T-helper 1 cell treated with Interleukin-12 subunit alpha and Interleukin-12 subunit beta and Interleukin-4 antibody, amounts not matched to agents 30 μg/mL and 1 μg/mL, for 36 hours (primary cell): ENCODE measurements around the gene BRD4.

Source experiments
- H3K27ac Mint-ChIP-seq: one replicate; pipeline ENCODE4 v1.8.0; 2021; ENCODE audit warnings: mild to moderate bottlenecking, mixed read lengths
- H3K27me3 Mint-ChIP-seq: one replicate; pipeline ENCODE4 v1.8.0; 2021; ENCODE audit warnings: low read depth, mixed read lengths
- H3K36me3 Mint-ChIP-seq: one replicate; pipeline ENCODE4 v1.8.0; 2021; ENCODE audit warnings: low read depth, mixed read lengths
- H3K4me1 Mint-ChIP-seq: one replicate; pipeline ENCODE4 v1.8.0; 2021; ENCODE audit warnings: low read depth, mixed read lengths
- H3K4me3 Mint-ChIP-seq: one replicate; pipeline ENCODE4 v1.8.0; 2021; ENCODE audit warnings: mild to moderate bottlenecking, moderate library complexity, mixed read lengths
- H3K9me3 Mint-ChIP-seq: one replicate; pipeline ENCODE4 v1.8.0; 2021; ENCODE audit warnings: mixed read lengths

BRD4 gene

DNA sequence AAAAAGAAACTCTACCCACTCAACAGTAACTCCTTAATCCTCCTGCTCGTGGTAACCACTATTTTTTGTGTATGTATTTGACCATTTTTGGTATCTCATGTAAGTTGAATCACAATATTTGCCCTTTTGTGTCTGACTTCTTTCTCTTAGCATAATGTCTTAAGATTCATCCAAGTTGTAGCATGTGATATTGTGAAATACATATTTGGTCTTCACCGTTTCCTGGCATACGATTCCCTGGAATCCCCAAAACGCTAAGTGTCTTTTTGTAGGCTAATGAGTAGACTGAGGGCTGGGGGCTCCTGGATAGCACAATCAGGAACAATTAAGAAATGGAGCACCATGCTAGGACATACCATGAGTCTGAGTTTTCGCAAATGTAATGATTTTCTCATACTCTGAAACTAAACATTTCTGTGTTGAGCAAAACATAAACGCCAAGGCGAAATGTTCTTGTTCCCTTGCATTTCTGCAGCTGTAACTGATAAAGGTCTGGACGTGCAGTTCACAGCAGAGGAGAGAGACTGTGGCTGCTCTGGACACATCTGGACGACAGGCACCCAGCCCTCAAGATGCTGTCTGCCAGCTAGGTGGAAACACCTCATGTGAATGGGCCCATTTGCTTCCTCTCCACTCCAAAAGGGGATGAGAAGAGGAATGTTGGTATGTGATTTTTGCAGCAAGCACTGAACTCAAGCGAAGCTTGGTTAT, 38.4 kb downstream of the BRD4 start:
- peaks cover 5% of the 10 kb centered on the region for H3K36me3 Mint-ChIP-seq
- no peaks in the 10 kb centered on the region for H3K27me3 Mint-ChIP-seq
- H3K4me1 Mint-ChIP-seq = peaks cover 77% of the 10 kb centered on the region
- no peaks in the 10 kb centered on the region for H3K9me3 Mint-ChIP-seq
- H3K4me3 Mint-ChIP-seq = peak overlapping the region; percentile 32
- H3K27ac Mint-ChIP-seq = no peak overlapping the region

DNA sequence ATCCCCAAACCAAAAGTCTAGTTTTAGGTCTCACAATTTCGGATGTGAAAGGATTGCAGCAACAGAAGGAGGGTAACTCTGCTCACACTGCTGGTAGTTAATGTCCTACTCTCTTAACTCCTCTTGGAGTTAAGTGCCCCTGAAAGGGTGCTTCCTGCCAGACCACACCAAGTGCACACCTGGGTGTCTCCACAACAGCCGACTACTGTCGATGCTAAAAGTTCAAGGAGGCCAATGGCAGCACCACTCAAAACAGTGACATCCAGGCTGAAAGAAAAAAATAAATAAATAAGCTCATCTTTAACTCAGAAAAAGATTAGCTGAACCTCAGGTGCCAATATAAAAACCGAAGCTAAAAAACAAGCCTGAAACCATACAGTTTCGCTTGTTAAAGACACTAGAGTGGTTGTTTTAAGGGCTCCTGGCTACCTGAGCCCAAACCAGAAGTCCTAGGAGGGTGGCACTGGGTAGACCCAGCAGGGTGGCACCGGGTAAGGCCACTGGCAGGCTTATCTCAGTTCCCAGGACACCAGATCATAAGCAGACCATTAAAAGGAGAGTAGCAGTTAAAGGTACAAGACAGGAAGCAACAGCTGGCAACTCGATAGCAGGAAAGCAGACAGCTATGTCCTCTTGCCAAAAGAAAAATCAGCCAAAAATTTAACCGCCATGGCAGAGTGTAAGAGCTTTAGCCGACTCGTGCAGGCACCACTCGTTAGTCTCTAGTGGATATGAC, 39.3 kb downstream of the BRD4 start:
- peaks cover 5% of the 10 kb centered on the region for H3K36me3 Mint-ChIP-seq
- no peaks in the 10 kb centered on the region for H3K27me3 Mint-ChIP-seq
- H3K27ac Mint-ChIP-seq = peak overlapping the region; percentile 85
- peaks cover 81% of the 10 kb centered on the region for H3K4me1 Mint-ChIP-seq
- H3K9me3 Mint-ChIP-seq = no peaks in the 10 kb centered on the region
- H3K4me3 Mint-ChIP-seq = peak overlapping the region; percentile 59

DNA sequence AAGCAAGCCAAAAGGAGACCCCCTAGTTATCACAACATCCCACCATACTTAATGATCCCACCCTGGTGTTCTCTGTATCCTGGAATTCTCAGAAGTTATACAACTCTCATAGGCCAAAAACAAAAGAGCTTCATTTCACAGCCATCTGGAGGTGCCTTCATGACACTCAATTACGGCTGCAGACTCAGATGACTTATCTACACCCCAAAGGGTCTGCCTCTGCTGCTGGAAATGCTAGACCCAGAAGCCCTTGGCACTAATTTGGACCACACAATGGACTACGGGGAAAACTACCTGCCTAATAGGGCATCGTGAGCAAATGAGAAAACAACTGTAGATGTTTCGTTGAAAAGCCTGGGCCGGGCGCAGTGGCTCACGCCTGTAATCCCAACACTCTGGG, 40.2 kb downstream of the BRD4 start:
- no peaks in the 10 kb centered on the region for H3K9me3 Mint-ChIP-seq
- no peak overlapping the region for H3K27ac Mint-ChIP-seq
- peaks cover 80% of the 10 kb centered on the region for H3K4me1 Mint-ChIP-seq
- no peaks in the 10 kb centered on the region for H3K27me3 Mint-ChIP-seq
- no peak overlapping the region for H3K4me3 Mint-ChIP-seq
- H3K36me3 Mint-ChIP-seq = peaks cover 5% of the 10 kb centered on the region

DNA sequence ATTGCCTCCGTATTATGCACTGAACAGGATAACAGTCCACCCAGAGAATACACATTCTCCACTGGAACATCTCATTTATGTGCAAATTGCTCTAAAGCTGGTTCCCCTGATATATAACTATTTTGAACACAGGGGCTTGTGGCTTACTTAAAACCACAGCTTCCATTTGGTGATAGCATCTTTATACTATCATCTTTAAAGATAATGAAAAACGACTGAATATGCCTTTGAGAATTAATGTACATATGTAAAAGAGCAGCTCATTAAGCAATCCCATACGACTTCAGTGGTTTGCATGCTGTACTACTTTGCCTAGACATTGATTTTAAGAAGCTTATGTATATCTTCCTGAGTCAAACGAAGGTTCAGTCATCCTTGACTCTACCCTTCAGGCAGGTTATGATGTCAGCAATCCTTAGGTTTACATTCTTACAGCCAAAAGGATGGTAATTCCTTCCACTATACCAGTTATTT, 40.8 kb downstream of the BRD4 start:
- Mint-ChIP-seq H3K4me3 (no peak overlapping the region), H3K4me1 (peaks cover 79% of the 10 kb centered on the region), H3K27ac (no peak overlapping the region), H3K9me3 (no peaks in the 10 kb centered on the region), H3K27me3 (no peaks in the 10 kb centered on the region), H3K36me3 (peaks cover 2% of the 10 kb centered on the region)

DNA sequence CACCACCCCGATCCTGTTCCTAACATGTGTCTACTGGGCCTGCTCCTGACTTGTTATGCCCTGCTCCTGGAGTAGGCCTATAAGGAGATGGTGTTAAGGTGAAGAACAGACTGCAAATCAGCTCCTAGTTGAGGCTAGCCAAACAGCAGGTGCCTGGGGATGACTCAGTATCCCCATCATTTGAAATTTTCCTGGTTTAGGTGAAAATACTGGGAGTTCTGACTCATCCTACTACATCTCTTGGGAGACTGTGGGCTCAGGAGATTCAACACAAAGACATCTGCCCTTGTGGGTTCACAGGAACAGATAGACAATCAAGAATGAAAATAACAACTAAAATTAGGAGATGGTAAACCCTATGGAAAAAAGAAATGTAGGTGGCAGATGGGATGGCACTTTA, 41.2 kb downstream of the BRD4 start:
- H3K36me3 Mint-ChIP-seq = no peaks in the 10 kb centered on the region
- H3K27me3 Mint-ChIP-seq = no peaks in the 10 kb centered on the region
- H3K27ac Mint-ChIP-seq = peak overlapping the region; percentile 9
- no peak overlapping the region for H3K4me3 Mint-ChIP-seq
- no peaks in the 10 kb centered on the region for H3K9me3 Mint-ChIP-seq
- peaks cover 78% of the 10 kb centered on the region for H3K4me1 Mint-ChIP-seq

DNA sequence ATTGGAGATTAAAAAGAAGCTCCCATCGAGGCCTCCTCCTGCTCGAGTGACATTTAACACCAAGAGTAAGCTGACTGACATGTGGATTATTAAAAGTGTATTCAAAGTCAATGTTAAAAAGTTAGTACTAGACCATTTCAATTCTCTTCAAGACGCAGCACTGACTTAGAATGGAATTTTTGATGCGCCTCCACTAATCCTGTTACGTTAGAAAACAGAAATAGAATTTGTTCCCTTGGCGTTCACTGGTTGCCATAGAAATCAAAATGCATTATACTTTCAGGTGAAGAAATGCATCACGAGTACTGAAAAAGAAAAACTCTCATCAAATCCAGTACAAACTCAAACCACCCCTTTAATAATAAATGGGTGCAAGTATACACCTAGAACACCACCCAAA, 42.2 kb downstream of the BRD4 start:
- H3K27ac Mint-ChIP-seq = no peak overlapping the region
- no peaks in the 10 kb centered on the region for H3K9me3 Mint-ChIP-seq
- no peaks in the 10 kb centered on the region for H3K36me3 Mint-ChIP-seq
- H3K4me3 Mint-ChIP-seq = no peak overlapping the region
- H3K27me3 Mint-ChIP-seq = no peaks in the 10 kb centered on the region
- H3K4me1 Mint-ChIP-seq = peaks cover 79% of the 10 kb centered on the region

DNA sequence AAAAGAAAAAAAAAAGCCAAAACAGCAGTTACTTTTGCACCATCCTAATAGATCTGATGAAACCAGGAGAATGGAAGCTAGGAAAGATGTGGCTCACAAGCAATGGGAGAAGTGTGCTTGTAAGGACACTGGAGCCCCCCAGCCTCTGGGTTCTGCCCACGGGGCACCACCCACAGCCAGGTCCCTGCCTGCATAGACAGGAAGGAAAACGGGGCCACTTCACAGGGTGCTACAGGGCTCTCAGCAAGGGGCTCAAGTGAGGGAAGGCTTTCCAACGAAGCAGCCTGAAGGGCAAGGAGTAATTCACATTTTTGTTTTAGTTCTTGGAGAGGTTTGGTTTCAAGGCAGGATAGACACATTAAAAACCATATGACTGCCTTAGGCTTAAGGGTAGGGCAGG, 42.7 kb downstream of the BRD4 start:
- H3K27ac Mint-ChIP-seq = peak overlapping the region; percentile 49
- H3K4me3 Mint-ChIP-seq = no peak overlapping the region
- H3K9me3 Mint-ChIP-seq = no peaks in the 10 kb centered on the region
- H3K36me3 Mint-ChIP-seq = no peaks in the 10 kb centered on the region
- peaks cover 81% of the 10 kb centered on the region for H3K4me1 Mint-ChIP-seq
- no peaks in the 10 kb centered on the region for H3K27me3 Mint-ChIP-seq

DNA sequence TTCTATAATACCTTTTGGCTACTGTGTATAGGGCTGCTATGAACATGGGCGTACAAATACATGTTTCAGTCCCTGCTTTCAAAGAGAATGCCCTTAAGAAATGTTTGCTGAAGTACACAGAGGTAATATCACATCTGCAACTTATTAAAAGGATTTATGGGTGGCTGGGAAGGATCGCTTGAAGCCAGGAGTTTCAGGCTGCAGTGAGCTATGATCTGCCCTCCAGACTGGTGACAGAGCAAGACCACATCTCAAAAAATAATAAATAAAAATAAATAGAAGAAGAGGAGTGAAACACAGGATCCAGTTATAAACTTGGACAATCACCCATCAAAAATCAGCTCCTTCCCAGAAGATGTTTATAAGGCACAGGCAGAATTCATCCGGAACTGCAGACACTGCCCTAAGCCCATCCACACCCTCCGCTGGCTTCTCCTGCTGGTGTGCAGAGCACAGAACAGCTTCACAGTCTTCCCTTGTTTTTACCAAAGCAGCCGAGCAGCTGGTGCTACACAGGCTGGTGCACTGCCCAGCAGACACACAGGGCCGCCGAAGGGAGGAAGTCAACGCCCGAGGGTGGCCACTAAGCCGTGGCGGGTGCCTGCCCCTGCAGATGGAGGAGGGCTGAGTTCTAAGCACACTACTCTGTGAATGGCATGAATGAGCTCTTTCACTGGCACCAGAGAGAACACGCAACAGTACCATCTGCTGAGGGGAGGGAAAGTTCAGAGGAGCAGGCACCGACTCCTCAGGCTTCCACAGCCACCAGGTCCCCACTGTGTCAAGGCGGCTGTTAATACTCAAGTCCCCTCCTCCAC, 44.0 kb downstream of the BRD4 start:
- H3K4me1 Mint-ChIP-seq = peaks cover 82% of the 10 kb centered on the region
- H3K27ac Mint-ChIP-seq = no peak overlapping the region
- H3K9me3 Mint-ChIP-seq = no peaks in the 10 kb centered on the region
- no peaks in the 10 kb centered on the region for H3K27me3 Mint-ChIP-seq
- H3K36me3 Mint-ChIP-seq = no peaks in the 10 kb centered on the region
- H3K4me3 Mint-ChIP-seq = no peak overlapping the region

DNA sequence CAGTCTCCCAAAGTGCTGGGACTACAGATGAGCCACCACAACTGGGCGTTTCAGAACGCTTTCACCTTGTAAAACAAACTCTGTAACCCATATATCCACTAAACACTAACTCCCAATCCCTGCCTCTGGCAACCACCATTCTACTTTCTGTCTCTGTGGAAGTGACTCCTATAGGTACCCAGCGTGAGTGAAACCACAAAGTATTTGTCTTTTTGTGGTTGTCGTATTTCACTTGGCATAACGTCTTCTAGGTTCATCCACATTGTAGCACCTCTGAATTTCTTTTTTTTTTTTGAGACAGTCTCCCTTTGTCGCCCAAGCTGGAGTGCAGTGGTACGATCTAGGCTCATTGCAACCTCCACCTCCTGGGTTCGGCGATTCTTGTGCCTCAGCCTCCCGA, 44.8 kb downstream of the BRD4 start:
- no peaks in the 10 kb centered on the region for H3K9me3 Mint-ChIP-seq
- no peaks in the 10 kb centered on the region for H3K27me3 Mint-ChIP-seq
- peak overlapping the region; percentile 11 for H3K4me3 Mint-ChIP-seq
- H3K27ac Mint-ChIP-seq = no peak overlapping the region
- H3K36me3 Mint-ChIP-seq = no peaks in the 10 kb centered on the region
- H3K4me1 Mint-ChIP-seq = peaks cover 80% of the 10 kb centered on the region

DNA sequence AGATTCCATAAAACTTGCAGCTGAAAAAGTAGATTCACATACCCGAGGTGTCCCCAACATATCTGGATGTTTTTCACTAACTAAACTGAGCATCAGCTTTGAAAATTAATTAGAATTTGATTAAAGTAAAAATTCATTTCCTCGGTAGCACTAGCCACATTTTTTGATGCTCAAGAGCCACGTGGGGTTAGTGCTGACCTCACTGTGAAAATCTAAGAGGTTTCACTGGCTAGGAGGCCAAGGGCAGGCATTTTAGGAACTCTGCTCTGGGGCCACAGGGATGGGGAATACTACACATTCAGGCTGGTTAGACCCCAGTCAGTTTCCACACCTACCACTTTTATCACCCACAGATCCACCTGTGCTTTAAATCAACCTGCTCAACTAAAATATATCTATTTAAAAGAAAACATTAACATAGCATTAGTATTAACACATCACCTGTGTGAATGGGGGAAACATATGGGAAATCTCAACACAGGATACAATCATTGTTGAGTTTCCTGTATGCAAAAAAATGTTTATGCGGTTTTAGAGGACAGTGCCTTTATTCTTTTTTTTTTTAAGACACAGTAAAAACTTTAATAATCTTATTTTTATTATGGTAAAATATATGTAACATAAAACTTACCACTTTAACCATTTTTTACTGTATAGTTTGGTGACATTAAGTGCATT, 45.5 kb downstream of the BRD4 start:
- H3K4me1 Mint-ChIP-seq = peaks cover 80% of the 10 kb centered on the region
- no peaks in the 10 kb centered on the region for H3K9me3 Mint-ChIP-seq
- no peaks in the 10 kb centered on the region for H3K27me3 Mint-ChIP-seq
- no peak overlapping the region for H3K27ac Mint-ChIP-seq
- H3K4me3 Mint-ChIP-seq = no peak overlapping the region
- H3K36me3 Mint-ChIP-seq = no peaks in the 10 kb centered on the region

DNA sequence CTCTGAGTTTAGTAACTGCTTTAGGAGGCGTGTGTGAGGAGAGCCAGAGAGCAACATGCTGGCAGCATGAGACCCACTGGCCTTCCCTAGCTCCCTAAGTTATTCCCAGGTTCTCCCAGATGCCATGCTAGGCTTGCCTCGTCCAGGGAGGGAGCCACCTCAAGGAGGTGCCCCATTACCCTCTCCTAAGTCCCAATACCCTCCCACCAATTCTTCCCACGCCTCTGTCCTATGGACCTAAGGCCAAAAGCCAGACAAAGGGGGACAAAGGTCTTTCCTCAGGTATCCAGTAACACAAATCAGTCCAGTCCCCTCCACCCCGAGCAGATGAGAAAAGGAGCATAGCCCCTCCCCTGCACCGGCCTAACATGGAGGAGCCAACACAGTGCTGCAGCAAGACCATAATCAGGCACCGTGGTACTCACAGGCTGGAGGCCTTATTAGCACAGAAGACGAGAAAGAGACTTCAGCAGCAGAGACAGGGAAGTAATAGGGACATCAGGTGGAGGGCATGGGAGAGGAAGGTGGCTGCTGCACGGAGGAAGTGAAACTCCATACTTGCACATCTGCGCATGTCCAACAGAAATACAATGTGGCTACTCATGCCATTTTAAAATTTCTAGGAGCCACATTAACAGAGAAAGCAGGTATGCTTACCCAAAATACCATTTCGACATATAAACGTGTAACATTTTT, 46.3 kb downstream of the BRD4 start:
- peak overlapping the region; percentile 28 for H3K27ac Mint-ChIP-seq
- no peaks in the 10 kb centered on the region for H3K9me3 Mint-ChIP-seq
- H3K36me3 Mint-ChIP-seq = no peaks in the 10 kb centered on the region
- H3K4me3 Mint-ChIP-seq = no peak overlapping the region
- H3K27me3 Mint-ChIP-seq = no peaks in the 10 kb centered on the region
- H3K4me1 Mint-ChIP-seq = peaks cover 77% of the 10 kb centered on the region

DNA sequence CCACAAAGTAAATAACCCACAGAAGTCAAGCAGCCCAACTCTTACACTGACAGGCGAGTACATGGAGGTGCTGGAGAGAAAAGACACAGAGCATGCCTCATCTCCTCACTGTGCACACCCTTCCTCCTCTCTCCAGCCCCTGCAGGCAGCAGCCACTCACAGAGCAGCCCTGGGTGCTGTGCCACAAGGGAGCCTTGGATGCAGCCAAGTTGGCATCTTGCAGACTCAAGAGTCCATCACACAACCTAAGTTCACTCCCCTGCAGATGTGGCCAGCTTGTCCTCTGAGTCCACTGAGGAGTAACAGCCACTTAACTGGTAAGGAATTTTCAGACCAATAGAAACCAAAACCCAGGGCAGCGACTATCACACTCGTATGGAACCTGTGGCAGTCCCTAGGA, 47.4 kb downstream of the BRD4 start:
- no peaks in the 10 kb centered on the region for H3K36me3 Mint-ChIP-seq
- no peak overlapping the region for H3K4me3 Mint-ChIP-seq
- no peaks in the 10 kb centered on the region for H3K27me3 Mint-ChIP-seq
- peak overlapping the region; percentile 46 for H3K27ac Mint-ChIP-seq
- peaks cover 74% of the 10 kb centered on the region for H3K4me1 Mint-ChIP-seq
- no peaks in the 10 kb centered on the region for H3K9me3 Mint-ChIP-seq

DNA sequence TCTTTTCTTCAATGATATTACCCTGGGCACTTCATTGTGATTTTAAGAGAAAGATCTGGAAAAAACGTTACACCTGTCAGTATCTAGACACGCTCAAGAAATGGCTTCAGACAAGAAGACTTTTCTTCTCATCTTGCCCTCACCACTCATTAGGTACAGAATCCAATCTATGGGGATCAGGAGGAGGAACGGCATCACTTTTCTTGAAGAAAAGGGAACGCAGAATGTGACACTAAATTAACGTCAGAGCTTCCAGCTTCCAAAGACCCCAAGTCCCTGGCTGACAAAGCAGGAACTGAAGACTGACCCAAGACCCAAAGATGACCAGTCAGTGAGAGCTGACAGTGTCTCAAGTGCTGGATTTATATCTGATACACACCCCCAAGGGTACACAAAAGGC, 48.2 kb downstream of the BRD4 start:
- Mint-ChIP-seq H3K27me3 (no peaks in the 10 kb centered on the region), H3K4me3 (no peak overlapping the region), H3K36me3 (no peaks in the 10 kb centered on the region), H3K27ac (peak overlapping the region; percentile 52), H3K9me3 (no peaks in the 10 kb centered on the region), H3K4me1 (peaks cover 75% of the 10 kb centered on the region)
